CD4-positive, alpha-beta T cell treated with Interleukin-6 at 100 ng/mL for 8 hours (primary cell): ENCODE measurements around the gene MOB2.
A peak's percentile ranks its signal among the peaks of the same experiment; 100 is the strongest.

Experiments
- DNase-seq: peaks from one replicate; pipeline ENCODE4 v3.0.0-alpha.2; 2020; ENCODE audit warnings: mixed read lengths, low spot score

MOB2 gene

GRCh38 chr11:1486054-1486825 is at the start of gene MOB2:
Gene MOB2 (minus strand): TSS chr11:1486779. CDS start chr11:1486556, 223 bp downstream.
- peak; percentile 7 for DNase-seq

DNA sequence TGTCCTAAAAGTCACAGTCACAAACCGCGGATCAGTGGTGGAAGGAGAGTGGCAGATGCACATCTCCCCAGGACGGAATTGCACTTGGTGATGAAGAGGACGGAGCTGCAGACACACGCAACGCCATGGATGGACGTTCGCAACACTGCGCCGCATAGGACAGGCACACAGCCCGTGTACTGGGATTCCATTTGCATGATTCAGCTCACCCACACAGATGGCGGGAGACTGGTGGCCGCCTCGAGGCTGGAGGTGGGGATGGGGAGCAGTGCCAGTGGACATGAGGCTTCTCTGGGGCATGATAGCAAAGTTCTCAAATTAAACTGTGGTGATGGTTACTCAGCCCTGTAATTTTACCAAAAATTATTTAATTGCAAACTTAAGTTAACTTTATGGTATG is 48.1 kb upstream of the MOB2 start:
- DNase-seq: no peak

GRCh38 chr11:1534171-1534570 is 47.6 kb upstream of the MOB2 start:
- DNase-seq: no peak

GRCh38 chr11:1533342-1533725 is 46.8 kb upstream of the MOB2 start:
- no peak for DNase-seq

DNA sequence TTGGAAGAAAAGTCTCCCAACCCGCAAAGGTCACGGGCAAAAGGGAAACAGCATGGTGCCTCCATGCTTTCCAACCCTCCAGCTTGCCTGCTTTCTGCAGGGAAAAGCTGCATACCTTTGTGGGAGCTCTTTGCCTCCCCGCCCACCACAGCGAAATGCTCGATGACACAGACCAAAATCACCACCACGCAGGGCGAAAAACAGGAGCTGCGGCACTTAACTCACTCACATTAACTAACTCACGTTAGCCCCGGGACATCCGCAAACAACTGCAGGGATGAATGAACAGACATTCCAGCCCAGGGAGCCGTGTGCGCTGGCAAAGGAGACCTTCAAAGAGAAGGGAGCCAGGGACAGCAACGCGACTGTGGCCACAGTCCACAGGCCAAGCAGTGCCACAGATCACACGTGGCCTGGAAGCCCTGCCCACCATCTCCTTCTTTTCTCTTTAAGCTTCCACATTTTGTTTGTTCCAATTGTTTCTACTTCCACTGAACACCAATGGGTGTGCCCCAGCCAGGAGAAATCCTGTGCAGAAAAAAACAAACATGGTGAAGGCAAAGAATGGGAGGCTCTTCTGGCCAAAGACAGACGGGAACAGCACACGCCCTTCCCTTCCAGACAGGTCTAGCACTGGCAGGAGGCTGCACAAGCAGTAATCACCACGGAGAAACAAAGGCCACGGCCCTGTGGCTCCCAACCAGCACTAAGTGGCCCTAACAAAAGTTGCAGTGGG is 46.2 kb upstream of the MOB2 start:
- no peak for DNase-seq

- no peak for DNase-seq
These were observed 45.5 kb upstream of the MOB2 start for GRCh38 chr11:1532014-1532586.

- no peak for DNase-seq
These were observed 45.0 kb upstream of the MOB2 start for GRCh38 chr11:1531449-1532013.

GRCh38 chr11:1530686-1531448 is 44.3 kb upstream of the MOB2 start:
- DNase-seq: no peak

- DNase-seq: no peak
These were observed 43.2 kb upstream of the MOB2 start for GRCh38 chr11:1529774-1530173.

DNA sequence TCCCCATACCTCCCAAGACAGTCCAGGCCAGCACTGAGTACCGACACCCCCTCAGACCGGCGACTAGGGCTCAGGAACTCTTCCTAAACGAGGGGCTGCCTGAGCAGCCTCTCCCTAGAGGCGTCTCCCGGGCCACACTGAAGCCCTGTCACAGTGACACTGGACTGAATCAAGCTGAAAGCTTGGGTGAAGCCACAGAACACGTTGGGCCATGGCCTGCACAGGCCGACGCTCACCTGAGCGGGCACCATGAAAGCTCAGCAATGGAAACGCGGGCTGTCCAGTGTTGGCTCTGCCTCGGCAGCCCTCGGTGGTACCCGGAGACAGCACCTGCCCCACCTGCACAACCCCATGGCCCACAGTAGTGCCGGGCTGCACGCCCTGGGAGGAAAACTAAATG is 42.7 kb upstream of the MOB2 start:
- no peak for DNase-seq

GRCh38 chr11:1528710-1529109 is 42.1 kb upstream of the MOB2 start:
- no peak for DNase-seq

- DNase-seq: no peak
These were observed 40.2 kb upstream of the MOB2 start for GRCh38 chr11:1526785-1527184.

- no peak for DNase-seq
These were observed 37.2 kb upstream of the MOB2 start for GRCh38 chr11:1523779-1524178.

- DNase-seq: no peak
These were observed 36.5 kb upstream of the MOB2 start for GRCh38 chr11:1523077-1523476.

- no peak for DNase-seq
These were observed 35.5 kb upstream of the MOB2 start for GRCh38 chr11:1522081-1522424.

DNA sequence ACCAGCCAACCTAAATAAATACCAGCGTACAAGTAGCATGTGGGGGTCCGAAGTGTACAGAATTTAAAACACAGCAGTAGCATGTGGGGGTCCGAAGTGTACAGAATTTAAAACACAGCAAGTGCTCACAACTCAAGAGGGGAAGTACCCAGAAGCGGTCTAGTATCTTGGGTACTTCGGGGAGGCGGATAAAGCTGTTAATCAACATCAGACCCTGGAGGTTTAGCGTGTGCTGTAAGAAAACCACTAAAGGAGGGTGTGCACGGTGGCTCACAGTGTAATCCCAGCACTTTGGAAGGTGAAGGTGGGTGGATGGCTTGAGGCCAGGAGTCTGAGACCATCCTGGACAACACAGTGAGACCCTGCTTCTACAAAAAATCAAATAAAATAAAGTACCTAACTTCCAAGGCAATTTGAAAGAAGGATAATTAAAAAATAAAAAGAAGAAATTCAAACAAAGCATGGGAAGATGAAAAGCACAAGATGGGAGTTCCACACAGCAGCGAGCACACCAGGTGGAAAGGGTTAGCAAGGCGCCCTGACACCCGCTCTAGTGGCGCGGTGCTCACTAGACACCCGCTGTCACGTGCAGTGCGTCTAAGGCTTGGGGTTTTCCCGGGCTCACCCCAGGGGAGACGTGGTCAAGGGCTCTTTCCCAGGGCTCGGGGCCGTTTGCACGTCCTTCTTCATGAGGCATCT is 35.0 kb upstream of the MOB2 start:
- no peak for DNase-seq

DNA sequence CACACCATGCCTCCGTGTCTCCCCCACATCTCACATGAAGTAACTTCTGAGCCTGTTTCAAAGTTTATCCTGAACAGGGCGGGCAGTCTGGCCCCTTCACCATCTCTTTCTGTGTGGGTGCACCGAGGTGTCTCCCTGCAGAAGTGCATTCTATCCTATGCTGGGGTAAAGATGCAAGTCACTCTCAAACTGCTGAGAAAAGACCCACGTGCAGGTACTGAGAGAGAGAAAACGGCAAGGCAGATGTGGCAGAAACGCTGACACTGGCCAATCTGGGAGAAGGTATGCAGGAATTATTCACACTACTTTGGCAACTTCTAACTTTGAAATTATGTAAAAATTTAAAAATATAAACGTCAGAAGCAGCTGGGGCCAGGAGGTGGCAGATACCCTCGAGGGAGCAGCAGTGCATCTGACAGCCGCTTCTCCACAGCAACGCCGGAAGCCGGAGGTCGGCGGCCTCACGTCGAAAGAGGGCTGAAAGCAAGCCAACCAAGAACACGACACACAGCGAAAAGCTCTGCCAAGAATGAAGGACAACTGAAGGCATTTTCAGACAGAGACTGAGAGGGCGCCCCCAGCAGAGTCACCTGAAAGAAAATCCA is 34.2 kb upstream of the MOB2 start:
- no peak for DNase-seq

- no peak for DNase-seq
These were observed 33.7 kb upstream of the MOB2 start for GRCh38 chr11:1520209-1520662.

DNA sequence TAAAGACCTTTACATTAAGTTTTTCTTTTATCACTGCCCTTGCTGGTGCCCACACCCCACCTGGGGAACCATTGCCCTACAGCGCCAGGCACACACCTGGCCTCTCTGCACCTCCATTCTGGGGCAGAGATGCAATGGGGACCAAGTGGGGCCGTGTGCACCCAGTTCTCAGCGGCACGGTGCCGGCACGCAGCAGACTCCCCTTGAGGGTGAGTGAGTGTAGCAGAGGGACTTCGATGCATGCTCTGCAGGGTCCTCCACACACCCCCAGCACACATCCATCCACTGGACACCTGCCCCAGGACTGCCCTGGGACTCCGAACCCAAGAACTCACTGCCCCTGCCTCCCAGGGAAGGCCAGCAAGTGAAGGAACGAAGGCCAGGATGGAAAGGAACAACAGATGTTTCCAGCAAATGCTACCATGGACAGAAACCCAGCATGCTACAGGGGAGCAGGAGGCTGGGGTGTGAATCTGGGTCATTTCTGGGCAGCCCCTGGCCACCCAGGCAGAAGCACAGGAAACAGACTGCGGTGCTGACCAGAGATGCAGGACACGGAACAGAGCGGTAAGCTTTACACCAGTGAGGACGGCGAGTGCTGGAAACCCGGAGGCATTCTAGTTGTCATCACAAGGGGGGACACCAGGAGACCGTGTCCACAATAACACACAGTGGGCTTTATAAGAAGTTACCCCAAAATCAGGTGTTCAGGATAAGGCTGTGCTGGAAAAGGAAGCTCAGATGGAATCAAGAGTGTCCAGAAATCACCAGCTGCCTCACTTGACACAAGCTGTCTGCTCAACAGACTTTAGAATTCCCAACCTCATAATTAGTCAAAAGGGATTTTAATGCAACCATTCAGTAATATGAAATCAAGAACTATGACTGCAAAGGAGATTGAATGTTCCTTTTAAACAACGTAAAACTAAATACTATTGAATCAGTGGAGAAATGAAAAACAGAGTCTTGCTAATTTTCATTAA is 32.7 kb upstream of the MOB2 start:
- DNase-seq: no peak

DNA sequence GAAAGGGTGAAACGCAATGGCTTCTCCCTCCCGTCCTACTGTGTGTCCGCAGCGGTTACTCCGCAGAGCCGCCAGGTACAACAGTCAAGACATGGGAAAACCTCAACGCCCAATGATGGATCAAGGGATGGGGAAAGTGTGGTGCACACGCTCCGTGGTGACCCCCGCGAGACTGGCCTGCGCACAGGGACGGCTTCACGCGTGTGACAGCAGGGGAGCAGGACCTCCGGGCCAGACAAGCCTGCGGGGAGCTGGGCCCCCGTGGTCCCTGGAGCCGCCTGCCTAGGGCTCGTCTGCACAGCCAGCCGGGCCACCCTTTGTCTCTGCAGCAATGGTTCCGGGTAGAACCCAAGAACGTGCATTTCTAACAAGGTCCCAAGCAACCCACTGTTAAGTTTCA is 31.7 kb upstream of the MOB2 start:
- DNase-seq: no peak
